Spleen (tissue), 11 donors: ENCODE measurements around the gene HMX1. TPM values are rescaled to one million over a fixed set of nuclear protein-coding genes. Genes with fewer than 3 reads are reported as not detected.

Source experiments
- DNase-seq: peaks from one replicate; pipeline ENCODE4 v3.0.0-alpha.2; 2020
- H3K27ac ChIP-seq, 8 donors: fragments of 200-600 bp; sonication (generic) in 7 of 8; 1 replicate in 4 of 8; 2 replicates in 4 of 8; pipeline versions ENCODE4 v1.5.0 to v1.8.0; 2016 to 2021; ENCODE audit warnings: inconsistent platforms in 4 of 8, mild to moderate bottlenecking in 4 of 8, moderate library complexity in 1 of 8
- H3K27me3 ChIP-seq, 7 donors: fragments of 200-600 bp; sonication (generic) in 6 of 7; replicated peaks in 1 of 7; 1 replicate in 4 of 7; 2 replicates in 3 of 7; pipeline versions ENCODE4 v1.5.0 to v1.8.0; 2016 to 2021; ENCODE audit warnings: inconsistent platforms in 3 of 7, mild to moderate bottlenecking in 1 of 7
- H3K36me3 ChIP-seq, 6 donors: fragments of 200-600 bp; sonication (generic) in 5 of 6; 1 replicate in 4 of 6; 2 replicates in 2 of 6; pipeline versions ENCODE4 v1.5.0 to v1.8.0; 2016 to 2021; ENCODE audit warnings: inconsistent platforms in 2 of 6
- H3K4me1 ChIP-seq, 6 donors: fragments of 200-600 bp; sonication (generic) in 5 of 6; 1 replicate in 3 of 6; 2 replicates in 3 of 6; pipeline versions ENCODE4 v1.5.0 to v1.8.0; 2016 to 2021; ENCODE audit warnings: inconsistent platforms in 3 of 6
- H3K4me3 ChIP-seq, 8 donors: fragments of 200-600 bp; sonication (generic) in 7 of 8; 1 replicate in 4 of 8; 2 replicates in 4 of 8; pipeline versions ENCODE4 v1.5.0 to v1.8.0; 2016 to 2021; ENCODE audit warnings: inconsistent platforms in 4 of 8, mild to moderate bottlenecking in 4 of 8, moderate library complexity in 2 of 8
- H3K9me3 ChIP-seq, 8 donors: fragments of 200-600 bp; sonication (generic) in 7 of 8; 1 replicate in 4 of 8; 2 replicates in 4 of 8; pipeline versions ENCODE4 v1.5.0 to v1.8.0; 2016 to 2021; ENCODE audit warnings: inconsistent platforms in 4 of 8
- CTCF ChIP-seq, 11 experiments: fragments of 200-600 bp in 7 of 11; fragments of 450-650 bp in 4 of 11; sonication (generic) in 4 of 11; IDR thresholded peaks in 8 of 11; conservative IDR thresholded peaks in 3 of 11; 1 replicate in 7 of 11; 2 replicates in 4 of 11; pipeline versions ENCODE4 v1.4.0 to v1.8.0; 2016 to 2021; ENCODE audit warnings: antibody characterized with exemption in 11 of 11, inconsistent platforms in 4 of 11, mild to moderate bottlenecking in 1 of 11
- POLR2A ChIP-seq, 3 donors: fragments of 450-650 bp; IDR thresholded peaks; one replicate each; pipeline ENCODE4 v1.5.1; 2017; ENCODE audit warnings: antibody characterized with exemption in 3 of 3, mild to moderate bottlenecking in 1 of 3
- POLR2AphosphoS5 ChIP-seq, 3 donors: sonication (generic); formaldehyde crosslinking; IDR thresholded peaks; one replicate each; pipeline ENCODE4 v1.5.1; 2017; ENCODE audit warnings: antibody characterized with exemption in 3 of 3
- WGBS, 5 donors: extraction: QIAGEN DNeasy Blood & Tissue Kit in 3 of 5; methylation state at CpG; one replicate each; pipeline versions ENCODE4 v1.1.5 to v1.1.7; 2013 to 2018; 5-methylcytosine and 5-hydroxymethylcytosine counted together
- intact Hi-C: fragments of 100-400 bp; cut with DNase I; formaldehyde crosslinking; loops from one replicate; pipeline ENCODE4 v1.15.0; 2023; ENCODE audit warnings: low total_unique reads
- polyA plus RNA-seq, 3 donors: library from polyadenylated mRNA; stranded (reverse); fragments of 200-250 nt; gene quantifications; one replicate each; pipeline ENCODE4 v1.2.1, GENCODE V29; 2013
- total RNA-seq, 7 donors: library from RNA; depleted of rRNA in 3 of 7; stranded (reverse); fragments of >200 nt in 3 of 7; fragmentation: NEBNext Ultra II Directional in 4 of 7; extraction: Animal tissue kit (Norgen Biotek cat#: 25700) in 4 of 7; gene quantifications; one replicate each; pipeline versions ENCODE4 v1.1.0 to v1.2.1, GENCODE V29; 2016 to 2021
- donor health status: healthy with polysubstance abuse.
- donor health status: DM: no; HTN: no; CAD: no; lungs with moderate emphysema.
- donor health status: DM: no; HTN: no; CAD: no.
- donor health status: Bipolar disorder and iron deficiency.
- donor health status: healthy.
- donor health status: DM: no; HTN: no; CAD: no.
- donor health status: DM: yes; HTN: yes; CAD: no.

The HMX1 gene
- total and polyA plus RNA-seq, 10 donors: not detected

GRCh38 chr4:8869898-8870646, 1.6 kb downstream of the HMX1 start:
- no peaks in the 10 kb centered on the region for H3K36me3 ChIP-seq
- peaks cover 0 to 30% (median 8%) of the 10 kb centered on the region in 6 donors for H3K4me1 ChIP-seq
- no peak for TF ChIP-seq POLR2A (IDR thresholded peaks at IDR 0.05)
- H3K4me3 ChIP-seq: no peak overlapping the region
- no peak for DNase-seq
- intact Hi-C loops: no loop called here
- peaks cover 9 to 100% (median 98%) of the 10 kb centered on the region in 7 donors for H3K27me3 ChIP-seq
- H3K9me3 ChIP-seq: peaks cover 0 to 13% (median 0%) of the 10 kb centered on the region in 8 donors
- H3K27ac ChIP-seq: no peak overlapping the region
- 7 to 17% (median 9%) methylated on average over 11 of the region's 11 CpGs for WGBS, 5 donors

GRCh38 chr4:8869002-8869897, 2.4 kb downstream of the HMX1 start:
- Histone ChIP-seq H3K9me3 (peaks cover 0 to 6% (median 0%) of the 10 kb centered on the region in 8 donors), H3K4me3 (no peak overlapping the region), H3K27ac (no peak overlapping the region), H3K27me3 (peaks cover 9 to 100% (median 98%) of the 10 kb centered on the region in 7 donors), H3K36me3 (no peaks in the 10 kb centered on the region), H3K4me1 (peaks cover 0 to 30% (median 8%) of the 10 kb centered on the region in 6 donors)
- TF ChIP-seq POLR2A (IDR thresholded peaks at IDR 0.05) (no peak), POLR2AphosphoS5 (IDR thresholded peaks at IDR 0.05) (no peak), CTCF (IDR thresholded peaks at IDR 0.05 in 8 of 11, conservative IDR thresholded peaks at IDR 0.05 in 3 of 11) (no peak)
- intact Hi-C loops: no loop called here
- 14 to 34% (median 23%) methylated on average over 7 to 16 of the region's 16 CpGs for WGBS, 5 donors
- no peak for DNase-seq

GRCh38 chr4:8868321-8869001, 3.2 kb downstream of the HMX1 start:
- no peaks in the 10 kb centered on the region for H3K36me3 ChIP-seq
- H3K9me3 ChIP-seq: no peaks in the 10 kb centered on the region
- no peak for DNase-seq
- TF ChIP-seq POLR2A (IDR thresholded peaks at IDR 0.05) (no peak), POLR2AphosphoS5 (IDR thresholded peaks at IDR 0.05) (no peak), CTCF (IDR thresholded peaks at IDR 0.05 in 8 of 11, conservative IDR thresholded peaks at IDR 0.05 in 3 of 11) (no peak)
- H3K27ac ChIP-seq: no peak overlapping the region
- 11 to 21% (median 12%) methylated on average over 16 to 22 of the region's 22 CpGs for WGBS, 5 donors
- peaks cover 9 to 100% (median 98%) of the 10 kb centered on the region in 7 donors for H3K27me3 ChIP-seq
- intact Hi-C loops: no loop called here
- H3K4me1 ChIP-seq: peaks cover 0 to 30% (median 8%) of the 10 kb centered on the region in 6 donors
- no peak overlapping the region for H3K4me3 ChIP-seq

GRCh38 chr4:8867624-8868320, 3.9 kb downstream of the HMX1 start:
- no peak for DNase-seq
- H3K27me3 ChIP-seq: peaks cover 9 to 100% (median 98%) of the 10 kb centered on the region in 7 donors
- no peak for TF ChIP-seq POLR2AphosphoS5 (IDR thresholded peaks at IDR 0.05)
- no peak for TF ChIP-seq POLR2A (IDR thresholded peaks at IDR 0.05)
- TF ChIP-seq CTCF (IDR thresholded peaks at IDR 0.05 in 8 of 11, conservative IDR thresholded peaks at IDR 0.05 in 3 of 11): no peak
- no peaks in the 10 kb centered on the region for H3K9me3 ChIP-seq
- H3K4me3 ChIP-seq: no peak overlapping the region
- H3K27ac ChIP-seq: no peak overlapping the region
- peaks cover 0 to 30% (median 8%) of the 10 kb centered on the region in 6 donors for H3K4me1 ChIP-seq
- H3K36me3 ChIP-seq: no peaks in the 10 kb centered on the region
- intact Hi-C loops: no loop called here
- WGBS, 5 donors: 2 to 10% (median 5%) methylated on average over 15 to 90 of the region's 90 CpGs
